Left lung (tissue), 10 donors: Measurements from ENCODE around the gene ZBED2. TPM values are rescaled to one million over a fixed set of nuclear protein-coding genes. Genes with fewer than 3 reads are reported as not detected.

Experiments
- ATAC-seq: fragments of 200-7000 bp; cut with Tn5 transposase; one replicate; pipeline ENCODE4 v1.9.1; 2020; ENCODE audit warnings: moderate library complexity
- DNase-seq, 4 donors: peaks; one replicate each; pipeline ENCODE4 v3.0.0-alpha.2; 2013 to 2020
- H3K27ac ChIP-seq, 2 donors: fragments of 200-600 bp; sonication (generic) in 1 of 2; one replicate each; pipeline versions ENCODE4 v1.5.0 to v1.8.0; 2020 to 2021
- H3K27me3 ChIP-seq, 2 donors: fragments of 200-600 bp; sonication (generic) in 1 of 2; one replicate each; pipeline versions ENCODE4 v1.5.0 to v1.8.0; 2020 to 2021
- H3K36me3 ChIP-seq, 2 donors: fragments of 200-600 bp; sonication (generic) in 1 of 2; one replicate each; pipeline versions ENCODE4 v1.5.0 to v1.8.0; 2020 to 2021
- H3K4me1 ChIP-seq, 2 donors: fragments of 200-600 bp; one replicate each; pipeline ENCODE4 v1.8.0; 2021
- H3K4me3 ChIP-seq, 2 donors: fragments of 200-600 bp; sonication (generic) in 1 of 2; one replicate each; pipeline versions ENCODE4 v1.5.0 to v1.8.0; 2020 to 2021; ENCODE audit warnings: mild to moderate bottlenecking in 1 of 2
- H3K9me3 ChIP-seq, 2 donors: fragments of 200-600 bp; sonication (generic) in 1 of 2; one replicate each; pipeline versions ENCODE4 v1.5.0 to v1.8.0; 2020 to 2021
- intact Hi-C, 2 donors: fragments of 100-400 bp; cut with DNase I; formaldehyde crosslinking; loops; one replicate each; pipeline versions ENCODE4 v1.11.2 to v1.14.2; 2022
- polyA plus RNA-seq, 6 donors: library from polyadenylated mRNA; unstranded; fragments of 120-200 nt; gene quantifications; one replicate each; pipeline ENCODE4 v1.2.1, GENCODE V29; 2013; ENCODE audit not compliant: insufficient read length in 6 of 6
- total RNA-seq, 2 donors: library from RNA; stranded (reverse); fragmentation: NEBNext Ultra II Directional; extraction: Animal tissue kit (Norgen Biotek cat#: 25700); gene quantifications; one replicate each; pipeline ENCODE4 v1.2.1, GENCODE V29; 2021
- TF ChIP-seq, protein P1 (sequence below), 2 donors: fragments of 200-600 bp; sonication (generic) in 1 of 2; IDR thresholded peaks; one replicate each; pipeline versions ENCODE4 v1.5.0 to v1.8.0; 2021; ENCODE audit warnings: antibody characterized with exemption in 2 of 2
- donor health status: DM: no; HTN: yes; CAD: no.
- donor health status: DM: no; HTN: no; CAD: no.

ZBED2 gene
- total and polyA plus RNA-seq, 8 donors: 0.11 to 19.2 (median 0.21) TPM

DNA sequence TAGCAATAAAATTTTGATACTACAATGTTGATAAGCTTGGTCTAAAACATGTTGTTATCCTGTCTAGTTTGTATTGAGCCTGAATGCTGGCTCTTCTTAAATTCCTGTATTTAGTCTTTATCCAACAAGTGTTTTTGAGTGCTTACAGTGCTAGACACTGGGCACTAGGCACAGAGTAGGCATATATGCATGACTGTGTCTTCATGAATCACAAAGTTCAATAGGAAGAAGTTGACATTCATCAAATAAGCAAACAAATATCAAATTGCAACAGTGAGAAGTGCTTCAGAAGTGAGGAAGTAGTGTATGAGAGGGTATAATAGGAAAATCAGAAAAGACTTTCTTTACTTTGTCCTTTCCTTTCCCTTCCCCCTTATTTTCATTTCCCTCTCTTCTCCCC is 46.4 kb downstream of the ZBED2 start:
- Histone ChIP-seq H3K4me3 (no peak overlapping the region), H3K36me3 (no peaks in the 10 kb centered on the region), H3K27me3 (no peaks in the 10 kb centered on the region), H3K9me3 (no peaks in the 10 kb centered on the region), H3K4me1 (peaks cover 0 to 9% of the 10 kb centered on the region in 2 donors), H3K27ac (no peak overlapping the region)
- intact Hi-C loops: no loop called here
- DNase-seq (no peak), ATAC-seq (peak; percentile 88)
- TF ChIP-seq, protein P1, sequence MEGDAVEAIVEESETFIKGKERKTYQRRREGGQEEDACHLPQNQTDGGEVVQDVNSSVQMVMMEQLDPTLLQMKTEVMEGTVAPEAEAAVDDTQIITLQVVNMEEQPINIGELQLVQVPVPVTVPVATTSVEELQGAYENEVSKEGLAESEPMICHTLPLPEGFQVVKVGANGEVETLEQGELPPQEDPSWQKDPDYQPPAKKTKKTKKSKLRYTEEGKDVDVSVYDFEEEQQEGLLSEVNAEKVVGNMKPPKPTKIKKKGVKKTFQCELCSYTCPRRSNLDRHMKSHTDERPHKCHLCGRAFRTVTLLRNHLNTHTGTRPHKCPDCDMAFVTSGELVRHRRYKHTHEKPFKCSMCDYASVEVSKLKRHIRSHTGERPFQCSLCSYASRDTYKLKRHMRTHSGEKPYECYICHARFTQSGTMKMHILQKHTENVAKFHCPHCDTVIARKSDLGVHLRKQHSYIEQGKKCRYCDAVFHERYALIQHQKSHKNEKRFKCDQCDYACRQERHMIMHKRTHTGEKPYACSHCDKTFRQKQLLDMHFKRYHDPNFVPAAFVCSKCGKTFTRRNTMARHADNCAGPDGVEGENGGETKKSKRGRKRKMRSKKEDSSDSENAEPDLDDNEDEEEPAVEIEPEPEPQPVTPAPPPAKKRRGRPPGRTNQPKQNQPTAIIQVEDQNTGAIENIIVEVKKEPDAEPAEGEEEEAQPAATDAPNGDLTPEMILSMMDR (IDR thresholded peaks at IDR 0.05): no peak

DNA sequence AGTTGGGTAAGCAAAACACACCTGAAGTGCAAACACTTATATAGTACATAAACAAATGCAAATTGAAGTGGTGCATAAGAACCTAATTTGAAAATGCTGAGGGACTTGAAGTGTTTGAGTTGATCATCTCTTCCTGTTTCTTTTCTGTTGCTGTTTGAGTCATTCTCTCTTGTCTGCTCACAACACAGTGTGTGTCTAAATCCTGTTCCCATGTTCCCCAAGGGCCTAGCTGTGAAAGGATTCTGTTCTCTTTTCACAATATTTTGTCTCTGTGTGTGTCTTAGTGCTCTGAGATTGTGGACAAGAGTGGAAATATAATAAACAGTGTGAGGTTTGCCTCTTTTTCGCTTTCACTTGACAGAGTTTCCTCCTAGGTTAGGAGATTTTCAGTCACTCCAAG is 47.1 kb downstream of the ZBED2 start:
- Histone ChIP-seq H3K4me1 (peaks cover 0 to 9% of the 10 kb centered on the region in 2 donors), H3K27me3 (no peaks in the 10 kb centered on the region), H3K9me3 (no peaks in the 10 kb centered on the region), H3K4me3 (no peak overlapping the region), H3K27ac (peak overlapping the region in 1 of 2 donors; percentile 39), H3K36me3 (no peaks in the 10 kb centered on the region)
- DNase-seq (no peak), ATAC-seq (peak; percentile 52)
- TF ChIP-seq, protein P1 (IDR thresholded peaks at IDR 0.05): no peak
- intact Hi-C loops: no loop called here

DNA sequence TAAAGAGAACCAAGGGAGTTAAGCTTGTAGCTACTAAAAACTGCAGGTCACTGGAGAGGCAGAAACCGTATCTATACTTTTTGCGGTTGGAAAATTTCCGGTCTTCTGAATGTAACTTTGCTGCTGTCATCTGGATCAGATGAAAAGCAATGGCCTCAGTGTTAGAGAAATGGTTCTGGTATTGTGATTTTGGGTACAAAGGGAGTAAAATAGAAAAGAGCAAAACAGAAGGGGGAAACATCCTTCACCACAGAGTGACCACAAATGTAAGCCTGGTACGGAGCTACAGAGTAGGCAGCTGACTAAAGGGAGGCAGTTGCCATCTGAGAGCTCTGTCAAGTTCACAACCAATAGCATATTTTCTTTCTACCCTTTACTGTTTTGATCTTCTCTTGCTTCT is 47.5 kb downstream of the ZBED2 start:
- H3K27ac ChIP-seq: peak overlapping the region in 1 of 2 donors; percentile 39
- TF ChIP-seq, protein P1 (IDR thresholded peaks at IDR 0.05): no peak
- no peaks in the 10 kb centered on the region for H3K36me3 ChIP-seq
- ATAC-seq (peak; percentile 36), DNase-seq (no peak)
- H3K27me3 ChIP-seq: no peaks in the 10 kb centered on the region
- intact Hi-C loops: no loop called here
- H3K4me1 ChIP-seq: peaks cover 0 to 9% of the 10 kb centered on the region in 2 donors
- H3K9me3 ChIP-seq: no peaks in the 10 kb centered on the region
- H3K4me3 ChIP-seq: no peak overlapping the region

DNA sequence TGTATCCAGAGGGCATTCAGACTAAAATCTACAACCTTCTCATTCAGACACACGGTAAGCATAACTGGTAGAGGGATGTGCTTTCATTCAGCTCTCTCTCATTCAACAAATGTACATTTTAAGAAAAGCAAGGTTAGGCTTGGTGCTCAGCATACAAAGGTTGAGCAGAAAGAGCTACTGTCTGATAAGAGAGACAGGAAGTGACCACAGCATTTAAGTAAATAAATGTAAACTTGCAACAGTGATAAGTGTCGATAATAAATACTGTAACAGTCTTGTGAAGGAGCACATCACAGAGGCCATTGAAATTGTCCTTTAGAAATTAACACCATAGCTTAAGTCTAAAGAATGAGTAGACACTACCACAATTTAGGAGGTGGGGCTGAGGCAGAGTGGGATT is 49.8 kb downstream of the ZBED2 start:
- ATAC-seq (no peak), DNase-seq (no peak)
- Histone ChIP-seq H3K4me3 (no peak overlapping the region), H3K27me3 (no peaks in the 10 kb centered on the region), H3K36me3 (no peaks in the 10 kb centered on the region), H3K4me1 (peaks cover 0 to 9% of the 10 kb centered on the region in 2 donors), H3K9me3 (no peaks in the 10 kb centered on the region), H3K27ac (no peak overlapping the region)
- intact Hi-C loops: no loop called here
- TF ChIP-seq, protein P1 (IDR thresholded peaks at IDR 0.05): no peak

Other genes starting within 250 kb of the ZBED2 start
- 1 to 10 TPM; 2.9 to 5.3 TPM for gene CD96, start 53.1 kb downstream of the ZBED2 start, total RNA-seq
- gene CD96, start 53.1 kb downstream of the ZBED2 start, polyA plus RNA-seq: 1 to 10 TPM in 2 of 6 donors, under 1 TPM in 4; 0.53 to 1.5 (median 0.91) TPM
- gene PLCXD2, start 79.3 kb upstream of the ZBED2 start, total RNA-seq: 1 to 10 TPM; 3.4 to 8.5 TPM
- 1 to 10 TPM; 1.9 to 3.8 (median 2.8) TPM for gene PLCXD2, start 79.3 kb upstream of the ZBED2 start, polyA plus RNA-seq